Mesenchymal stem cell (in vitro differentiated cells and primary cell): Measurements from ENCODE around the gene PGC.
A peak's percentile ranks its signal among the peaks of the same experiment; 100 is the strongest.

Experiments used
- DNase-seq: peaks from one replicate; pipeline ENCODE4 v3.0.0-alpha.2; 2013
- H2AFZ ChIP-seq: one replicate; pipeline ENCODE4 v1.6.1; 2013; ENCODE audit warnings: low read depth, mild to moderate bottlenecking, control low read depth, inconsistent platforms, low read length, moderate library complexity
- H2AK5ac ChIP-seq: 2 replicates; pipeline ENCODE4 v1.6.1; 2013; ENCODE audit warnings: low read length, moderate library complexity, mild to moderate bottlenecking, inconsistent platforms; ENCODE audit not compliant: severe bottlenecking
- H2BK120ac ChIP-seq: one replicate; pipeline ENCODE4 v1.6.1; 2013; ENCODE audit warnings: low read depth, mild to moderate bottlenecking, inconsistent platforms, low read length, moderate library complexity
- H2BK12ac ChIP-seq, 2 experiments: one replicate each; pipeline ENCODE4 v1.6.1; 2013; ENCODE audit warnings: inconsistent platforms in 2 of 2, low read length in 2 of 2, mild to moderate bottlenecking in 2 of 2, moderate library complexity in 2 of 2, control low read depth in 1 of 2
- H2BK15ac ChIP-seq: one replicate; pipeline ENCODE4 v1.6.1; 2013; ENCODE audit warnings: mild to moderate bottlenecking, low read depth, inconsistent platforms; ENCODE audit not compliant: poor library complexity, severe bottlenecking
- H2BK5ac ChIP-seq: 2 replicates; pipeline ENCODE4 v1.6.1; 2013; ENCODE audit warnings: low read depth, mild to moderate bottlenecking, low read length, control low read depth, inconsistent platforms; ENCODE audit not compliant: poor library complexity, severe bottlenecking
- H3K14ac ChIP-seq, 2 experiments: one replicate each; pipeline ENCODE4 v1.6.1; 2013; ENCODE audit warnings: inconsistent platforms in 2 of 2, low read length in 2 of 2, control low read depth in 1 of 2, mild to moderate bottlenecking in 1 of 2, moderate library complexity in 1 of 2
- H3K18ac ChIP-seq, 2 experiments: one replicate each; pipeline ENCODE4 v1.6.1; 2013; ENCODE audit warnings: inconsistent platforms in 2 of 2, low read length in 2 of 2, control low read depth in 1 of 2, low read depth in 1 of 2, mild to moderate bottlenecking in 1 of 2
- H3K23ac ChIP-seq, 2 experiments: one replicate each; pipeline ENCODE4 v1.6.1; 2013; ENCODE audit warnings: inconsistent platforms in 2 of 2, low read length in 2 of 2, mild to moderate bottlenecking in 2 of 2, moderate library complexity in 2 of 2, control low read depth in 1 of 2
- H3K27ac ChIP-seq: 2 replicates; pipeline ENCODE4 v1.5.1; 2013; ENCODE audit warnings: mild to moderate bottlenecking, moderate library complexity, low read length, control low read depth, inconsistent platforms; ENCODE audit not compliant: poor library complexity, severe bottlenecking
- H3K27me3 ChIP-seq, 2 experiments: 2 replicates each; pipeline versions ENCODE4 v1.6.1 to v1.7.0; 2013; ENCODE audit warnings: low read length in 2 of 2, mild to moderate bottlenecking in 2 of 2, moderate library complexity in 2 of 2, control low read depth in 1 of 2, inconsistent platforms in 1 of 2; ENCODE audit not compliant: control insufficient read depth in 1 of 2, insufficient read depth in 1 of 2
- H3K36me3 ChIP-seq, 2 experiments: 2 replicates each; pipeline versions ENCODE4 v1.6.1 to v1.7.0; 2013; ENCODE audit warnings: low read length in 2 of 2, control low read depth in 1 of 2, inconsistent platforms in 1 of 2, low read depth in 1 of 2, mild to moderate bottlenecking in 1 of 2; ENCODE audit not compliant: insufficient read depth in 2 of 2, control insufficient read depth in 1 of 2
- H3K4ac ChIP-seq, 2 experiments: one replicate each; pipeline ENCODE4 v1.6.1; 2013; ENCODE audit warnings: inconsistent platforms in 2 of 2, low read length in 2 of 2, mild to moderate bottlenecking in 2 of 2, moderate library complexity in 2 of 2, control low read depth in 1 of 2, low read depth in 1 of 2
- H3K4me1 ChIP-seq: 2 replicates; pipeline ENCODE4 v1.6.1; 2013; ENCODE audit warnings: low read depth, low read length, control low read depth; ENCODE audit not compliant: control insufficient read depth, insufficient read depth
- H3K4me2 ChIP-seq: 2 replicates; pipeline ENCODE4 v1.6.1; 2013; ENCODE audit warnings: low read length, mild to moderate bottlenecking, inconsistent platforms; ENCODE audit not compliant: poor library complexity, severe bottlenecking
- H3K4me3 ChIP-seq, 2 experiments: 2 replicates each; pipeline versions ENCODE4 v1.5.1 to v1.7.0; 2013; ENCODE audit warnings: low read length in 2 of 2, mild to moderate bottlenecking in 2 of 2, control low read depth in 1 of 2, low read depth in 1 of 2; ENCODE audit not compliant: insufficient read depth in 1 of 2
- H3K79me1 ChIP-seq: replicated peaks from 2 replicates; pipeline ENCODE4 v1.6.1; 2013; ENCODE audit warnings: mild to moderate bottlenecking, control low read depth, low read length, inconsistent platforms; ENCODE audit not compliant: poor library complexity, severe bottlenecking
- H3K9ac ChIP-seq: 2 replicates; pipeline ENCODE4 v1.7.0; 2013; ENCODE audit warnings: mild to moderate bottlenecking, low read length, moderate library complexity
- H3K9me3 ChIP-seq: 2 replicates; pipeline ENCODE4 v1.7.0; 2013; ENCODE audit warnings: mild to moderate bottlenecking, low read length; ENCODE audit not compliant: control insufficient read depth
- H4K8ac ChIP-seq: one replicate; pipeline ENCODE4 v1.6.1; 2013; ENCODE audit warnings: inconsistent platforms, mild to moderate bottlenecking, low read length, moderate library complexity
- H4K91ac ChIP-seq: one replicate; pipeline ENCODE4 v1.6.1; 2013; ENCODE audit warnings: mild to moderate bottlenecking, low read length, inconsistent platforms
- WGBS: methylation state at CpG from one replicate; pipeline ENCODE4 v1.1.7; 2013; ENCODE audit warnings: mixed read lengths; 5-methylcytosine and 5-hydroxymethylcytosine counted together

The PGC gene

DNA sequence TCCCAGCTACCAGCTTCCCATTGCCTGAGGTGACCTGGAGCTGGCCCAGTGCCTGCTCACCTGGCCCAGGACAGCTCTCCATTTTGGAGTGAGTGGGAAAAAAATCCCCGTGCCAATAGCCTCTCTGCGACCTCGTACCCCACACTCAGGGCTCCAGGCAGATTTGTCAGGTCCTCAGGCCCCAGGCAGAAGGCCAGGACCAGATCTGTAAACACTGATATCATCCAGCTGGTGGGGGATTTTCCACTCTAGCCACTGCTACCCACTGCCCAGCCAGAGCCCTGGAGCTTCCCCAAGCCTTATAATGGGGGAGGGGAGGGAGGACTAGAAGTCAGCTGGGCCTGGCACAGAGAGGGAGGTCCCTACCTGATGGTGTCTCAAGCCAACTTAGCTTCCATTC, 1.3 kb upstream of the PGC start:
- H3K4me2 ChIP-seq = no peak overlapping the region
- no peak overlapping the region for H3K4ac ChIP-seq
- no peak overlapping the region for H4K91ac ChIP-seq
- H2BK5ac ChIP-seq = no peak overlapping the region
- DNase-seq = no peak
- H3K23ac ChIP-seq = no peak overlapping the region
- H2AFZ ChIP-seq = no peak overlapping the region
- H2AK5ac ChIP-seq = no peak overlapping the region
- no peaks in the 10 kb centered on the region for H3K4me1 ChIP-seq
- no peaks in the 10 kb centered on the region for H3K36me3 ChIP-seq
- H3K4me3 ChIP-seq = no peak overlapping the region
- no peak overlapping the region for H3K9ac ChIP-seq
- H3K79me1 ChIP-seq = no peaks in the 10 kb centered on the region
- H3K9me3 ChIP-seq = no peaks in the 10 kb centered on the region
- H3K27ac ChIP-seq = no peak overlapping the region
- H4K8ac ChIP-seq = no peak overlapping the region
- H2BK12ac ChIP-seq = no peak overlapping the region
- H2BK15ac ChIP-seq = no peak overlapping the region
- no peak overlapping the region for H2BK120ac ChIP-seq
- H3K27me3 ChIP-seq = peaks cover 13 to 24% of the 10 kb centered on the region in 2 experiments
- H3K14ac ChIP-seq = no peak overlapping the region
- 79% methylated on average over 3 of the region's 3 CpGs for WGBS
- no peak overlapping the region for H3K18ac ChIP-seq

DNA sequence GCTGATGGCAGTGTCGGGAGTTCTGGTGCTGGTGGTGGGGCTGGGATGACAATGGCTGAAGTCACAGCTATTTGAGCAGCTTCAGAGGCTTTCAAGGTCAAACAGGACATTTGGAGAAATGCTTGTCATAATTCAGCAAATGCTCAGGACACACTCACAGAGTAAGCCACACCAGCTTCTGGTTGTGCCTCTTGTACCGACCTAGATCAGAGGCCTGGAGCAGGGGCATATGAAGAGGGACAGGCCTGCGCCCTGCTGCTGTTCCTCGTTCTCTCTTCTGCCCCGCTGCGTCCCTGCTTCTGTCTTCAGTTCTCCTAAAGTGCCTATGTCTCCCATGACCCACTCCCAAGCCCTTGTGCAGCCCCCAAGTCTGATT, 893 bp upstream of the PGC start:
- no peak overlapping the region for H2AFZ ChIP-seq
- no peaks in the 10 kb centered on the region for H3K9me3 ChIP-seq
- H2AK5ac ChIP-seq = no peak overlapping the region
- H3K14ac ChIP-seq = no peak overlapping the region
- H3K36me3 ChIP-seq = no peaks in the 10 kb centered on the region
- H2BK5ac ChIP-seq = no peak overlapping the region
- DNase-seq = no peak
- H3K79me1 ChIP-seq = no peaks in the 10 kb centered on the region
- H3K9ac ChIP-seq = no peak overlapping the region
- H3K4ac ChIP-seq = no peak overlapping the region
- H3K27ac ChIP-seq = no peak overlapping the region
- H3K18ac ChIP-seq = no peak overlapping the region
- no peaks in the 10 kb centered on the region for H3K4me1 ChIP-seq
- H4K91ac ChIP-seq = no peak overlapping the region
- no peak overlapping the region for H2BK12ac ChIP-seq
- H2BK15ac ChIP-seq = no peak overlapping the region
- peak overlapping the region; percentile 42 for H4K8ac ChIP-seq
- 90% methylated on average over 6 of the region's 6 CpGs for WGBS
- peaks cover 9 to 21% of the 10 kb centered on the region in 2 experiments for H3K27me3 ChIP-seq
- no peak overlapping the region for H2BK120ac ChIP-seq
- no peak overlapping the region for H3K23ac ChIP-seq
- no peak overlapping the region for H3K4me3 ChIP-seq
- no peak overlapping the region for H3K4me2 ChIP-seq

DNA sequence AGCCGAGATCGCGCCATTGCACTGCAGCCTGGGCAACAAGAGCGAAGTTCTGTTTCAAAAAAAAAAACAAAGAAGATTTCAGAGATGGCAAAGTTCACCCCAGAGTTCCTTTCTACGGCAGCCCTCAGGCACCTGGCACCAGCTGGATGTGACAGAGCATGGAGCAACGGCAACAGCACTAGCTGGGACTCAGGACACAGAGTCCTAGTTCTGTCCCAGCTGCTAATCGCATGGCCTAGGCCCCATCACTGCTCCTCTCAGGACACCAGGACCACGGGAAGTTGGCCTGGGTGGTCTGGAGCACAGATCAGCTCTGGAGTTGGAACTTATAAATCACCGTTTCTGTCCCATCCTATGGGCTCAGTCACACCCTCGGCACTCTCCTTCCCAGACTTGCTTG, 1.1 kb downstream of the PGC start:
- WGBS = 90% methylated on average over 10 of the region's 10 CpGs
- H3K9me3 ChIP-seq = no peaks in the 10 kb centered on the region
- H3K27ac ChIP-seq = no peak overlapping the region
- H2AFZ ChIP-seq = no peak overlapping the region
- H3K14ac ChIP-seq = no peak overlapping the region
- H4K8ac ChIP-seq = no peak overlapping the region
- no peak for DNase-seq
- H3K9ac ChIP-seq = no peak overlapping the region
- no peak overlapping the region for H2BK15ac ChIP-seq
- no peak overlapping the region for H3K4me2 ChIP-seq
- no peak overlapping the region for H3K18ac ChIP-seq
- no peaks in the 10 kb centered on the region for H3K36me3 ChIP-seq
- H3K4me3 ChIP-seq = no peak overlapping the region
- no peaks in the 10 kb centered on the region for H3K79me1 ChIP-seq
- H3K23ac ChIP-seq = no peak overlapping the region
- H2BK12ac ChIP-seq = no peak overlapping the region
- H2BK5ac ChIP-seq = no peak overlapping the region
- H2AK5ac ChIP-seq = no peak overlapping the region
- H3K4ac ChIP-seq = no peak overlapping the region
- no peaks in the 10 kb centered on the region for H3K4me1 ChIP-seq
- H3K27me3 ChIP-seq = peaks cover 8 to 25% of the 10 kb centered on the region in 2 experiments
- no peak overlapping the region for H2BK120ac ChIP-seq
- no peak overlapping the region for H4K91ac ChIP-seq

DNA sequence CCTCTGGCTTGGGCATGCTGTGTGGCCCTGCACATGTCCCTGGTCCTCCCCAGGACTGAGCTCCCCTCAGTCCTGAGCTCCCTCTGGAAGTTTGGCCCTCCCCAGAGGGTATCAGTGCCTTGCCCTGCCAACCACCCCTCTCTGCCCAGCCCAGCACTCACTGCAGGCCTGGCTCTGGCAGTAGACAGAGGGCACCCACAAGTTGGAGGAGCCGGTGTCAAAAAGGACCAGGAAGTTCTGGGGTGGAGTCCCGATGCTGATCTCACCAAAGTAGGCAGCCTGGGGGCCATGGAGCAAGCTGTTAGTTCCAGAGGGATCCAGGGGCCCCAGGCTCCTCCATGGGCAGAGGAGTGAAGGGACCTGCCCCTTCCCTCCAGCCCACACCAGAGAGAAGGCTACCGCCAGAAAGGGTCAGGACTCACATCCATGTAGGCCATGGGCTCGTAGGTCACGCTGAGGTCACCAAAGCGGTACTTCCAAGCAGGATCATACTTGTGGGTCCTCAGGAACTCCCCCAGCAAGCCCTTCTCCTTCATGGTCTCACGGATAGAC, 2.9 kb downstream of the PGC start:
- Histone ChIP-seq H2BK15ac (no peak overlapping the region), H3K23ac (no peak overlapping the region), H3K4me1 (no peaks in the 10 kb centered on the region), H3K36me3 (no peaks in the 10 kb centered on the region), H3K4ac (no peak overlapping the region), H2BK12ac (no peak overlapping the region), H3K14ac (no peak overlapping the region), H3K27me3 (peaks cover 0 to 35% of the 10 kb centered on the region in 2 experiments), H3K27ac (no peak overlapping the region), H3K4me3 (no peak overlapping the region), H3K18ac (no peak overlapping the region), H3K9me3 (no peaks in the 10 kb centered on the region), H4K91ac (no peak overlapping the region), H3K79me1 (no peaks in the 10 kb centered on the region), H2AFZ (no peak overlapping the region), H2AK5ac (no peak overlapping the region), H4K8ac (no peak overlapping the region), H3K4me2 (no peak overlapping the region), H3K9ac (no peak overlapping the region), H2BK120ac (no peak overlapping the region), H2BK5ac (no peak overlapping the region)
- no peak for DNase-seq
- WGBS = 90% methylated on average over 7 of the region's 7 CpGs
